ENCODE measurements around the gene C6orf89.
A peak's percentile ranks its signal among the peaks of the same experiment; 100 is the strongest.

Gene C6orf89

GRCh38 chr6:36851626-36852025 lies 34.1 kb upstream of the C6orf89 start:
- no peak overlapping the region for H3K4me3 ChIP-seq (ENCODE audit: low read length)
- no peak overlapping the region for H3K56ac ChIP-seq (ENCODE audit: low read length)
- no peak overlapping the region for H4K8ac ChIP-seq (ENCODE audit: low read depth, low read length)
- no peak overlapping the region for H2AK5ac ChIP-seq (ENCODE audit: low read length)
- no peak for DNase-seq
- H4K5ac ChIP-seq (ENCODE audit: low read length) = no peak overlapping the region
- H3K27ac ChIP-seq (ENCODE audit: low read depth, low read length) = no peak overlapping the region
- H3K79me2 ChIP-seq (ENCODE audit: control insufficient read depth, insufficient read depth, low read length) = no peaks in the 10 kb centered on the region
- H3K4ac ChIP-seq (ENCODE audit: low read depth, low read length) = no peak overlapping the region
- H3K27me3 ChIP-seq (ENCODE audit: insufficient read depth, low read length, poor library complexity) = no peaks in the 10 kb centered on the region
- peaks cover 2% of the 10 kb centered on the region for H3K79me1 ChIP-seq (ENCODE audit: low read length)
- no CpG with 5 or more reads among the region's 4 CpGs for WGBS (ENCODE audit: extremely low coverage, insufficient coverage, low lambda C conversion rate)
- peaks cover 6% of the 10 kb centered on the region for H3K4me1 ChIP-seq (ENCODE audit: control insufficient read depth, low read depth, low read length)
- peaks cover 4% of the 10 kb centered on the region for H3K36me3 ChIP-seq (ENCODE audit: control insufficient read depth, insufficient read depth, low read length)
- no peak overlapping the region for H3K4me2 ChIP-seq (ENCODE audit: low read length)
- H3K18ac ChIP-seq (ENCODE audit: low read length) = no peak overlapping the region
- H3K9ac ChIP-seq (ENCODE audit: low read length) = no peak overlapping the region
- no peak overlapping the region for H2BK120ac ChIP-seq (ENCODE audit: low read depth, low read length)
- H2BK15ac ChIP-seq (replicated peaks; ENCODE audit: low read depth) = no peak overlapping the region
- no peak overlapping the region for H2BK5ac ChIP-seq (ENCODE audit: low read length)
- no peak overlapping the region for H3K23ac ChIP-seq (ENCODE audit: low read length)

GRCh38 chr6:36852481-36853147 lies 33.1 kb upstream of the C6orf89 start:
- H2BK120ac ChIP-seq (ENCODE audit: low read depth, low read length) = no peak overlapping the region
- H3K79me1 ChIP-seq (ENCODE audit: low read length) = peaks cover 4% of the 10 kb centered on the region
- no peak overlapping the region for H3K56ac ChIP-seq (ENCODE audit: low read length)
- H4K8ac ChIP-seq (ENCODE audit: low read depth, low read length) = no peak overlapping the region
- H3K9ac ChIP-seq (ENCODE audit: low read length) = no peak overlapping the region
- H2AK5ac ChIP-seq (ENCODE audit: low read length) = no peak overlapping the region
- WGBS (ENCODE audit: extremely low coverage, insufficient coverage, low lambda C conversion rate) = no CpG with 5 or more reads among the region's 4 CpGs
- no peak overlapping the region for H3K23ac ChIP-seq (ENCODE audit: low read length)
- H3K27ac ChIP-seq (ENCODE audit: low read depth, low read length) = no peak overlapping the region
- H3K27me3 ChIP-seq (ENCODE audit: insufficient read depth, low read length, poor library complexity) = no peaks in the 10 kb centered on the region
- H4K5ac ChIP-seq (ENCODE audit: low read length) = no peak overlapping the region
- H2BK15ac ChIP-seq (replicated peaks; ENCODE audit: low read depth) = no peak overlapping the region
- peak; percentile 62 for DNase-seq
- no peak overlapping the region for H2BK5ac ChIP-seq (ENCODE audit: low read length)
- H3K79me2 ChIP-seq (ENCODE audit: control insufficient read depth, insufficient read depth, low read length) = no peaks in the 10 kb centered on the region
- no peak overlapping the region for H3K4ac ChIP-seq (ENCODE audit: low read depth, low read length)
- H3K36me3 ChIP-seq (ENCODE audit: control insufficient read depth, insufficient read depth, low read length) = peaks cover 4% of the 10 kb centered on the region
- H3K4me2 ChIP-seq (ENCODE audit: low read length) = no peak overlapping the region
- no peak overlapping the region for H3K18ac ChIP-seq (ENCODE audit: low read length)
- H3K4me1 ChIP-seq (ENCODE audit: control insufficient read depth, low read depth, low read length) = peaks cover 6% of the 10 kb centered on the region
- H3K4me3 ChIP-seq (ENCODE audit: low read length) = no peak overlapping the region

GRCh38 chr6:36853325-36853724 lies 32.4 kb upstream of the C6orf89 start:
- no peak overlapping the region for H2BK15ac ChIP-seq (replicated peaks; ENCODE audit: low read depth)
- peaks cover 4% of the 10 kb centered on the region for H3K4me1 ChIP-seq (ENCODE audit: control insufficient read depth, low read depth, low read length)
- H3K18ac ChIP-seq (ENCODE audit: low read length) = no peak overlapping the region
- H3K79me1 ChIP-seq (ENCODE audit: low read length) = peaks cover 4% of the 10 kb centered on the region
- DNase-seq = no peak
- no peak overlapping the region for H3K56ac ChIP-seq (ENCODE audit: low read length)
- no peak overlapping the region for H2AK5ac ChIP-seq (ENCODE audit: low read length)
- H4K5ac ChIP-seq (ENCODE audit: low read length) = no peak overlapping the region
- H4K8ac ChIP-seq (ENCODE audit: low read depth, low read length) = no peak overlapping the region
- no peak overlapping the region for H2BK120ac ChIP-seq (ENCODE audit: low read depth, low read length)
- H3K27ac ChIP-seq (ENCODE audit: low read depth, low read length) = no peak overlapping the region
- no peaks in the 10 kb centered on the region for H3K27me3 ChIP-seq (ENCODE audit: insufficient read depth, low read length, poor library complexity)
- WGBS (ENCODE audit: extremely low coverage, insufficient coverage, low lambda C conversion rate) = no CpG with 5 or more reads among the region's 5 CpGs
- no peak overlapping the region for H3K4me3 ChIP-seq (ENCODE audit: low read length)
- no peak overlapping the region for H3K23ac ChIP-seq (ENCODE audit: low read length)
- no peak overlapping the region for H3K9ac ChIP-seq (ENCODE audit: low read length)
- peaks cover 4% of the 10 kb centered on the region for H3K36me3 ChIP-seq (ENCODE audit: control insufficient read depth, insufficient read depth, low read length)
- H3K4me2 ChIP-seq (ENCODE audit: low read length) = no peak overlapping the region
- no peaks in the 10 kb centered on the region for H3K79me2 ChIP-seq (ENCODE audit: control insufficient read depth, insufficient read depth, low read length)
- no peak overlapping the region for H3K4ac ChIP-seq (ENCODE audit: low read depth, low read length)
- H2BK5ac ChIP-seq (ENCODE audit: low read length) = no peak overlapping the region

GRCh38 chr6:36855750-36856149 lies 30.0 kb upstream of the C6orf89 start:
- WGBS (ENCODE audit: extremely low coverage, insufficient coverage, low lambda C conversion rate) = no CpG with 5 or more reads among the region's 10 CpGs
- H3K56ac ChIP-seq (ENCODE audit: low read length) = no peak overlapping the region

GRCh38 chr6:36856277-36856676 lies 29.5 kb upstream of the C6orf89 start:
- no peaks in the 10 kb centered on the region for H3K4me1 ChIP-seq (ENCODE audit: control insufficient read depth, low read depth, low read length)
- no peak overlapping the region for H4K5ac ChIP-seq (ENCODE audit: low read length)
- no peak overlapping the region for H3K23ac ChIP-seq (ENCODE audit: low read length)
- no peak overlapping the region for H4K8ac ChIP-seq (ENCODE audit: low read depth, low read length)
- peaks cover 8% of the 10 kb centered on the region for H3K79me1 ChIP-seq (ENCODE audit: low read length)
- H2BK120ac ChIP-seq (ENCODE audit: low read depth, low read length) = no peak overlapping the region
- no peak overlapping the region for H2BK5ac ChIP-seq (ENCODE audit: low read length)
- H2BK15ac ChIP-seq (replicated peaks; ENCODE audit: low read depth) = no peak overlapping the region
- H3K56ac ChIP-seq (ENCODE audit: low read length) = no peak overlapping the region
- H2AK5ac ChIP-seq (ENCODE audit: low read length) = no peak overlapping the region
- H3K36me3 ChIP-seq (ENCODE audit: control insufficient read depth, insufficient read depth, low read length) = peaks cover 5% of the 10 kb centered on the region
- DNase-seq = no peak
- no peak overlapping the region for H3K9ac ChIP-seq (ENCODE audit: low read length)
- no CpG with 5 or more reads among the region's 8 CpGs for whole genome bisulfite sequencing (ENCODE audit: extremely low coverage, insufficient coverage, low lambda C conversion rate)
- no peaks in the 10 kb centered on the region for H3K27me3 ChIP-seq (ENCODE audit: insufficient read depth, low read length, poor library complexity)
- no peak overlapping the region for H3K18ac ChIP-seq (ENCODE audit: low read length)
- no peak overlapping the region for H3K4me3 ChIP-seq (ENCODE audit: low read length)
- H3K4me2 ChIP-seq (ENCODE audit: low read length) = no peak overlapping the region
- H3K27ac ChIP-seq (ENCODE audit: low read depth, low read length) = no peak overlapping the region
- no peak overlapping the region for H3K4ac ChIP-seq (ENCODE audit: low read depth, low read length)
- H3K79me2 ChIP-seq (ENCODE audit: control insufficient read depth, insufficient read depth, low read length) = peaks cover 9% of the 10 kb centered on the region

More at GRCh38 chr6:36855750-36856149, 30.0 kb upstream of the C6orf89 start:
- H3K79me2 ChIP-seq (ENCODE audit: control insufficient read depth, insufficient read depth, low read length) = peaks cover 6% of the 10 kb centered on the region
- peaks cover 4% of the 10 kb centered on the region for H3K36me3 ChIP-seq (ENCODE audit: control insufficient read depth, insufficient read depth, low read length)
- H3K4me2 ChIP-seq (ENCODE audit: low read length) = no peak overlapping the region
- H3K18ac ChIP-seq (ENCODE audit: low read length) = no peak overlapping the region
- H3K4me3 ChIP-seq (ENCODE audit: low read length) = no peak overlapping the region
- peaks cover 4% of the 10 kb centered on the region for H3K79me1 ChIP-seq (ENCODE audit: low read length)
- H2BK120ac ChIP-seq (ENCODE audit: low read depth, low read length) = no peak overlapping the region
- DNase-seq = no peak
- H3K23ac ChIP-seq (ENCODE audit: low read length) = no peak overlapping the region
- no peak overlapping the region for H2AK5ac ChIP-seq (ENCODE audit: low read length)
- H2BK5ac ChIP-seq (ENCODE audit: low read length) = no peak overlapping the region
- no peaks in the 10 kb centered on the region for H3K4me1 ChIP-seq (ENCODE audit: control insufficient read depth, low read depth, low read length)
- no peaks in the 10 kb centered on the region for H3K27me3 ChIP-seq (ENCODE audit: insufficient read depth, low read length, poor library complexity)
- H4K8ac ChIP-seq (ENCODE audit: low read depth, low read length) = no peak overlapping the region
- no peak overlapping the region for H4K5ac ChIP-seq (ENCODE audit: low read length)
- H3K9ac ChIP-seq (ENCODE audit: low read length) = no peak overlapping the region
- no peak overlapping the region for H3K27ac ChIP-seq (ENCODE audit: low read depth, low read length)
- no peak overlapping the region for H2BK15ac ChIP-seq (replicated peaks; ENCODE audit: low read depth)
- no peak overlapping the region for H3K4ac ChIP-seq (ENCODE audit: low read depth, low read length)

GRCh38 chr6:36857325-36857724 lies 28.4 kb upstream of the C6orf89 start:
- Histone ChIP-seq H3K18ac (ENCODE audit: low read length) (no peak overlapping the region), H3K27ac (ENCODE audit: low read depth, low read length) (no peak overlapping the region), H3K79me1 (ENCODE audit: low read length) (peaks cover 9% of the 10 kb centered on the region), H3K27me3 (ENCODE audit: insufficient read depth, low read length, poor library complexity) (no peaks in the 10 kb centered on the region), H3K79me2 (ENCODE audit: control insufficient read depth, insufficient read depth, low read length) (peaks cover 11% of the 10 kb centered on the region), H3K23ac (ENCODE audit: low read length) (no peak overlapping the region), H3K4ac (ENCODE audit: low read depth, low read length) (no peak overlapping the region), H2AK5ac (ENCODE audit: low read length) (no peak overlapping the region), H3K36me3 (ENCODE audit: control insufficient read depth, insufficient read depth, low read length) (peaks cover 5% of the 10 kb centered on the region), H4K5ac (ENCODE audit: low read length) (no peak overlapping the region), H3K4me3 (ENCODE audit: low read length) (no peak overlapping the region), H2BK5ac (ENCODE audit: low read length) (no peak overlapping the region), H3K56ac (ENCODE audit: low read length) (no peak overlapping the region), H2BK120ac (ENCODE audit: low read depth, low read length) (no peak overlapping the region), H4K8ac (ENCODE audit: low read depth, low read length) (no peak overlapping the region), H3K4me2 (ENCODE audit: low read length) (no peak overlapping the region), H3K4me1 (ENCODE audit: control insufficient read depth, low read depth, low read length) (no peaks in the 10 kb centered on the region), H3K9ac (ENCODE audit: low read length) (no peak overlapping the region), H2BK15ac (replicated peaks; ENCODE audit: low read depth) (no peak overlapping the region)
- no CpG with 5 or more reads among the region's 4 CpGs for WGBS (ENCODE audit: extremely low coverage, insufficient coverage, low lambda C conversion rate)
- no peak for DNase-seq
